ENCODE measurements around the gene HPSE2. TPM values are rescaled to one million over a fixed set of nuclear protein-coding genes. Genes with fewer than 3 reads are reported as not detected.

Gene HPSE2
- total RNA-seq, 1 donor from 2014 or later, result under 0.01 TPM

GRCh38 chr10:98971464-98971863 lies 264.2 kb downstream of the HPSE2 start:
- Histone ChIP-seq H3K4me3 (ENCODE audit: low read length in 3 of 3) (no peak overlapping the region), H3K36me3 (ENCODE audit: control insufficient read depth in 3 of 3, insufficient read depth in 3 of 3, low read length in 3 of 3) (no peaks in the 10 kb centered on the region), H3K9me3 (ENCODE audit: control insufficient read depth in 3 of 3, low read length in 3 of 3) (no peaks in the 10 kb centered on the region), H3K27ac (ENCODE audit: low read depth, low read length) (no peak overlapping the region), H3K4me1 (ENCODE audit: control insufficient read depth in 3 of 3, insufficient read depth in 3 of 3, low read length in 3 of 3) (no peaks in the 10 kb centered on the region), H3K9ac (ENCODE audit: low read depth in 1 of 3, low read length in 3 of 3) (no peak overlapping the region), H3K27me3 (ENCODE audit: control insufficient read depth in 3 of 3, insufficient read depth in 3 of 3, low read length in 3 of 3) (no peaks in the 10 kb centered on the region)

- no peaks in the 10 kb centered on the region for H3K27me3 ChIP-seq (ENCODE audit: control insufficient read depth in 3 of 3, insufficient read depth in 3 of 3, low read length in 3 of 3)
- H3K36me3 ChIP-seq (ENCODE audit: control insufficient read depth in 3 of 3, insufficient read depth in 3 of 3, low read length in 3 of 3), result no peaks in the 10 kb centered on the region
- no peaks in the 10 kb centered on the region for H3K9me3 ChIP-seq (ENCODE audit: control insufficient read depth in 3 of 3, low read length in 3 of 3)
- H3K27ac ChIP-seq (ENCODE audit: low read depth, low read length), result no peak overlapping the region
- no peak overlapping the region for H3K9ac ChIP-seq (ENCODE audit: low read depth in 1 of 3, low read length in 3 of 3)
- no peaks in the 10 kb centered on the region for H3K4me1 ChIP-seq (ENCODE audit: control insufficient read depth in 3 of 3, insufficient read depth in 3 of 3, low read length in 3 of 3)
- H3K4me3 ChIP-seq (ENCODE audit: low read length in 3 of 3), result no peak overlapping the region
These were observed 268.1 kb downstream of the HPSE2 start for GRCh38 chr10:98967601-98968000.

- no peaks in the 10 kb centered on the region for H3K27me3 ChIP-seq (ENCODE audit: control insufficient read depth in 3 of 3, insufficient read depth in 3 of 3, low read length in 3 of 3)
- no peaks in the 10 kb centered on the region for H3K36me3 ChIP-seq (ENCODE audit: control insufficient read depth in 3 of 3, insufficient read depth in 3 of 3, low read length in 3 of 3)
- H3K4me1 ChIP-seq (ENCODE audit: control insufficient read depth in 3 of 3, insufficient read depth in 3 of 3, low read length in 3 of 3), result no peaks in the 10 kb centered on the region
- no peaks in the 10 kb centered on the region for H3K9me3 ChIP-seq (ENCODE audit: control insufficient read depth in 3 of 3, low read length in 3 of 3)
- H3K4me3 ChIP-seq (ENCODE audit: low read length in 3 of 3), result no peak overlapping the region
- H3K27ac ChIP-seq (ENCODE audit: low read depth, low read length), result no peak overlapping the region
- H3K9ac ChIP-seq (ENCODE audit: low read depth in 1 of 3, low read length in 3 of 3), result no peak overlapping the region
These were observed 272.0 kb downstream of the HPSE2 start for GRCh38 chr10:98963608-98964007.

- Histone ChIP-seq H3K4me3 (ENCODE audit: low read length in 3 of 3) (no peak overlapping the region), H3K9ac (ENCODE audit: low read depth in 1 of 3, low read length in 3 of 3) (no peak overlapping the region), H3K27me3 (ENCODE audit: control insufficient read depth in 3 of 3, insufficient read depth in 3 of 3, low read length in 3 of 3) (no peaks in the 10 kb centered on the region), H3K9me3 (ENCODE audit: control insufficient read depth in 3 of 3, low read length in 3 of 3) (no peaks in the 10 kb centered on the region), H3K4me1 (ENCODE audit: control insufficient read depth in 3 of 3, insufficient read depth in 3 of 3, low read length in 3 of 3) (no peaks in the 10 kb centered on the region), H3K36me3 (ENCODE audit: control insufficient read depth in 3 of 3, insufficient read depth in 3 of 3, low read length in 3 of 3) (no peaks in the 10 kb centered on the region), H3K27ac (ENCODE audit: low read depth, low read length) (no peak overlapping the region)
These were observed 276.3 kb downstream of the HPSE2 start for GRCh38 chr10:98959379-98959778.

- Histone ChIP-seq H3K4me3 (ENCODE audit: low read length in 3 of 3) (no peak overlapping the region), H3K4me1 (ENCODE audit: control insufficient read depth in 3 of 3, insufficient read depth in 3 of 3, low read length in 3 of 3) (no peaks in the 10 kb centered on the region), H3K9me3 (ENCODE audit: control insufficient read depth in 3 of 3, low read length in 3 of 3) (no peaks in the 10 kb centered on the region), H3K9ac (ENCODE audit: low read depth in 1 of 3, low read length in 3 of 3) (no peak overlapping the region), H3K36me3 (ENCODE audit: control insufficient read depth in 3 of 3, insufficient read depth in 3 of 3, low read length in 3 of 3) (no peaks in the 10 kb centered on the region), H3K27ac (ENCODE audit: low read depth, low read length) (no peak overlapping the region), H3K27me3 (ENCODE audit: control insufficient read depth in 3 of 3, insufficient read depth in 3 of 3, low read length in 3 of 3) (no peaks in the 10 kb centered on the region)
These were observed 277.9 kb downstream of the HPSE2 start for GRCh38 chr10:98957801-98958200.

GRCh38 chr10:98956576-98957260 lies 278.9 kb downstream of the HPSE2 start:
- H3K4me1 ChIP-seq (ENCODE audit: control insufficient read depth in 3 of 3, insufficient read depth in 3 of 3, low read length in 3 of 3), result no peaks in the 10 kb centered on the region
- H3K4me3 ChIP-seq (ENCODE audit: low read length in 3 of 3), result no peak overlapping the region
- no peak overlapping the region for H3K27ac ChIP-seq (ENCODE audit: low read depth, low read length)
- no peaks in the 10 kb centered on the region for H3K27me3 ChIP-seq (ENCODE audit: control insufficient read depth in 3 of 3, insufficient read depth in 3 of 3, low read length in 3 of 3)
- H3K9ac ChIP-seq (ENCODE audit: low read depth in 1 of 3, low read length in 3 of 3), result no peak overlapping the region
- H3K36me3 ChIP-seq (ENCODE audit: control insufficient read depth in 3 of 3, insufficient read depth in 3 of 3, low read length in 3 of 3), result no peaks in the 10 kb centered on the region
- H3K9me3 ChIP-seq (ENCODE audit: control insufficient read depth in 3 of 3, low read length in 3 of 3), result no peaks in the 10 kb centered on the region

- no peaks in the 10 kb centered on the region for H3K9me3 ChIP-seq (ENCODE audit: control insufficient read depth in 3 of 3, low read length in 3 of 3)
- no peak overlapping the region for H3K4me3 ChIP-seq (ENCODE audit: low read length in 3 of 3)
- H3K36me3 ChIP-seq (ENCODE audit: control insufficient read depth in 3 of 3, insufficient read depth in 3 of 3, low read length in 3 of 3), result no peaks in the 10 kb centered on the region
- no peak overlapping the region for H3K27ac ChIP-seq (ENCODE audit: low read depth, low read length)
- no peaks in the 10 kb centered on the region for H3K27me3 ChIP-seq (ENCODE audit: control insufficient read depth in 3 of 3, insufficient read depth in 3 of 3, low read length in 3 of 3)
- H3K9ac ChIP-seq (ENCODE audit: low read depth in 1 of 3, low read length in 3 of 3), result no peak overlapping the region
- no peaks in the 10 kb centered on the region for H3K4me1 ChIP-seq (ENCODE audit: control insufficient read depth in 3 of 3, insufficient read depth in 3 of 3, low read length in 3 of 3)
These were observed 282.4 kb downstream of the HPSE2 start for GRCh38 chr10:98953251-98953650.

GRCh38 chr10:98951269-98952000 lies 284.2 kb downstream of the HPSE2 start:
- no peak overlapping the region for H3K9ac ChIP-seq (ENCODE audit: low read depth in 1 of 3, low read length in 3 of 3)
- H3K36me3 ChIP-seq (ENCODE audit: control insufficient read depth in 3 of 3, insufficient read depth in 3 of 3, low read length in 3 of 3), result no peaks in the 10 kb centered on the region
- H3K4me3 ChIP-seq (ENCODE audit: low read length in 3 of 3), result no peak overlapping the region
- no peak overlapping the region for H3K27ac ChIP-seq (ENCODE audit: low read depth, low read length)
- no peaks in the 10 kb centered on the region for H3K9me3 ChIP-seq (ENCODE audit: control insufficient read depth in 3 of 3, low read length in 3 of 3)
- no peaks in the 10 kb centered on the region for H3K27me3 ChIP-seq (ENCODE audit: control insufficient read depth in 3 of 3, insufficient read depth in 3 of 3, low read length in 3 of 3)
- H3K4me1 ChIP-seq (ENCODE audit: control insufficient read depth in 3 of 3, insufficient read depth in 3 of 3, low read length in 3 of 3), result no peaks in the 10 kb centered on the region

GRCh38 chr10:98950106-98950505 lies 285.5 kb downstream of the HPSE2 start:
- H3K27ac ChIP-seq (ENCODE audit: low read depth, low read length), result no peak overlapping the region

GRCh38 chr10:98949306-98949705 lies 286.3 kb downstream of the HPSE2 start:
- H3K36me3 ChIP-seq (ENCODE audit: control insufficient read depth in 3 of 3, insufficient read depth in 3 of 3, low read length in 3 of 3), result no peaks in the 10 kb centered on the region
- H3K4me3 ChIP-seq (ENCODE audit: low read length in 3 of 3), result no peak overlapping the region
- no peaks in the 10 kb centered on the region for H3K27me3 ChIP-seq (ENCODE audit: control insufficient read depth in 3 of 3, insufficient read depth in 3 of 3, low read length in 3 of 3)
- H3K9me3 ChIP-seq (ENCODE audit: control insufficient read depth in 3 of 3, low read length in 3 of 3), result no peaks in the 10 kb centered on the region
- no peak overlapping the region for H3K9ac ChIP-seq (ENCODE audit: low read depth in 1 of 3, low read length in 3 of 3)
- no peak overlapping the region for H3K27ac ChIP-seq (ENCODE audit: low read depth, low read length)
- H3K4me1 ChIP-seq (ENCODE audit: control insufficient read depth in 3 of 3, insufficient read depth in 3 of 3, low read length in 3 of 3), result no peaks in the 10 kb centered on the region

More at GRCh38 chr10:98950106-98950505, 285.5 kb downstream of the HPSE2 start:
- Histone ChIP-seq H3K36me3 (ENCODE audit: control insufficient read depth in 3 of 3, insufficient read depth in 3 of 3, low read length in 3 of 3) (no peaks in the 10 kb centered on the region), H3K4me1 (ENCODE audit: control insufficient read depth in 3 of 3, insufficient read depth in 3 of 3, low read length in 3 of 3) (no peaks in the 10 kb centered on the region), H3K4me3 (ENCODE audit: low read length in 3 of 3) (no peak overlapping the region), H3K9ac (ENCODE audit: low read depth in 1 of 3, low read length in 3 of 3) (no peak overlapping the region), H3K9me3 (ENCODE audit: control insufficient read depth in 3 of 3, low read length in 3 of 3) (no peaks in the 10 kb centered on the region), H3K27me3 (ENCODE audit: control insufficient read depth in 3 of 3, insufficient read depth in 3 of 3, low read length in 3 of 3) (no peaks in the 10 kb centered on the region)
